ENCODE measurements around the gene VEGFB. TPM values are rescaled to one million over a fixed set of nuclear protein-coding genes. Genes with fewer than 3 reads are reported as not detected.

Gene VEGFB
- total RNA-seq, 1 donor from 2014 or later: 205 TPM

DNA sequence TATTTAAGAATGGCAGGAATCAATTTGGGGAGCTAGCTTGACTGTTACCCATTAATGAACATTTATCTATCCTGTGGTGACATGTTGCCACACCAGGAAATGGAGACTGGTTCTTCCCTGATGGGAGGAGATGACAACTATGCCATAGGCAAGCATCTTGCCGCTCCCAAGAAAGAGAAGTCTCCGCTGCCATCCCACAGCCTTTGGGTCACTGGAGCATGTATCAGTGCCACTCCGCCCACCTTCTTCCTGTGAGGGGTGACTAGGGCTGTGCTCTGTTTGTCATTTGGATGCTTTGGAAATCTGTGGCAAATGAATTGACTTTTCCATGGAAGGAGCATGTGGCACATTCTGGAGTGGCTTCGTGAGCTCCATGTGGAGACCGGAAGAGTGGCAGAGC lies 42.0 kb upstream of the VEGFB start:
- no peak for DNase-seq (ENCODE audit: extremely low spot score, unreplicated experiment)
- no peaks in the 10 kb centered on the region for H3K9me3 Mint-ChIP-seq (ENCODE audit: unreplicated experiment)
- peaks cover 3% of the 10 kb centered on the region for H3K4me1 Mint-ChIP-seq (ENCODE audit: unreplicated experiment)
- no peak overlapping the region for H3K4me3 Mint-ChIP-seq (ENCODE audit: unreplicated experiment)
- H3K27me3 Mint-ChIP-seq (ENCODE audit: unreplicated experiment): no peaks in the 10 kb centered on the region
- no peak for TF ChIP-seq CTCF (IDR thresholded peaks at IDR 0.05)
- peaks cover 31% of the 10 kb centered on the region for H3K36me3 Mint-ChIP-seq (ENCODE audit: unreplicated experiment)
- H3K27ac Mint-ChIP-seq (ENCODE audit: unreplicated experiment): no peak overlapping the region

DNA sequence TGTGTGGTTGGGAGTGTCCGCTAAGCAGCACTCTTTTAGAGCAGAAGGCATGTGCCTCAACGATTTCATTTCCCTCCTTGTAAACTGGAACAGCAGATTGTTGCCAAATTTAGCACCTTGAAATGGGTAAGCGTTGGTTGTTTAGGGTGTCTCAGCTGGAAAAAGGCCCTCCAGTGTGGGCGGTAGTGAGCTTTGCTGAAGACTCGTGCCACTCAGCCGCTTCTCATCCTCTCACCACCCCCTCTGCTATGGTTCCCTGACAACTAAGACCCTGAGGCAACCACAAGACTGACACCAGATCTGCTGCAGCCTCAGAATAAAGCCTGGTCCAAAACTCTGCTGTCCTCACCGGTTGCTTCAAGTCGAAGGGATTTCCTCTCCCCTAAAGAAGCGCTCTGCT lies 37.8 kb upstream of the VEGFB start:
- no peaks in the 10 kb centered on the region for H3K9me3 Mint-ChIP-seq (ENCODE audit: unreplicated experiment)
- no peak overlapping the region for H3K4me3 Mint-ChIP-seq (ENCODE audit: unreplicated experiment)
- no peaks in the 10 kb centered on the region for H3K27me3 Mint-ChIP-seq (ENCODE audit: unreplicated experiment)
- no peak overlapping the region for H3K27ac Mint-ChIP-seq (ENCODE audit: unreplicated experiment)
- DNase-seq (ENCODE audit: extremely low spot score, unreplicated experiment): no peak
- TF ChIP-seq CTCF (IDR thresholded peaks at IDR 0.05): no peak
- peaks cover 51% of the 10 kb centered on the region for H3K36me3 Mint-ChIP-seq (ENCODE audit: unreplicated experiment)
- H3K4me1 Mint-ChIP-seq (ENCODE audit: unreplicated experiment): no peaks in the 10 kb centered on the region

GRCh38 chr11:64198511-64198910 lies 35.9 kb upstream of the VEGFB start:
- no peak for DNase-seq (ENCODE audit: extremely low spot score, unreplicated experiment)
- Mint-ChIP-seq H3K9me3 (ENCODE audit: unreplicated experiment) (no peaks in the 10 kb centered on the region), H3K27me3 (ENCODE audit: unreplicated experiment) (no peaks in the 10 kb centered on the region), H3K4me3 (ENCODE audit: unreplicated experiment) (no peak overlapping the region), H3K27ac (ENCODE audit: unreplicated experiment) (no peak overlapping the region), H3K4me1 (ENCODE audit: unreplicated experiment) (no peaks in the 10 kb centered on the region), H3K36me3 (ENCODE audit: unreplicated experiment) (peaks cover 60% of the 10 kb centered on the region)
- no peak for TF ChIP-seq CTCF (IDR thresholded peaks at IDR 0.05)

DNA sequence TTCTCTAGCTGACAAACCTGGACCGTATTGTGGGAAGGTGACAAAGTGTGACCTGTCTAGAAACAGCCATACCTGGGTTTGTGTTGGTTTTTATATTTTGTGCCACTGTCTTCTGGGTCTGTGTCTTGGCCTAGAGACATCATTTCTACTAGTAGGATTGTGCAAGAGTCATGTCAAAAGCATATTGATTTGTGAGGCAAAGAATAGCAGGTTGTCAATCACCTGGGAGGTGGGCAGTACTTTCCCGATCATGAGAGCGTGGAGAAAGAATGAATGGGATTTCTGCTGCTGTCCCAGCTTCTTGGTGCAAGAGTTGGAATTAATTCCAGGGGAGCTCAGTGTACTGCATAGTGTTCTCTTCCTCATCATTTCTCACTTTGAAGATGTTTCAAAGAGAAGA lies 32.8 kb upstream of the VEGFB start:
- H3K27me3 Mint-ChIP-seq (ENCODE audit: unreplicated experiment): no peaks in the 10 kb centered on the region
- peaks cover 55% of the 10 kb centered on the region for H3K36me3 Mint-ChIP-seq (ENCODE audit: unreplicated experiment)
- H3K4me3 Mint-ChIP-seq (ENCODE audit: unreplicated experiment): no peak overlapping the region
- DNase-seq (ENCODE audit: extremely low spot score, unreplicated experiment): no peak
- peaks cover 10% of the 10 kb centered on the region for H3K4me1 Mint-ChIP-seq (ENCODE audit: unreplicated experiment)
- no peak for TF ChIP-seq CTCF (IDR thresholded peaks at IDR 0.05)
- H3K27ac Mint-ChIP-seq (ENCODE audit: unreplicated experiment): no peak overlapping the region
- no peaks in the 10 kb centered on the region for H3K9me3 Mint-ChIP-seq (ENCODE audit: unreplicated experiment)

DNA sequence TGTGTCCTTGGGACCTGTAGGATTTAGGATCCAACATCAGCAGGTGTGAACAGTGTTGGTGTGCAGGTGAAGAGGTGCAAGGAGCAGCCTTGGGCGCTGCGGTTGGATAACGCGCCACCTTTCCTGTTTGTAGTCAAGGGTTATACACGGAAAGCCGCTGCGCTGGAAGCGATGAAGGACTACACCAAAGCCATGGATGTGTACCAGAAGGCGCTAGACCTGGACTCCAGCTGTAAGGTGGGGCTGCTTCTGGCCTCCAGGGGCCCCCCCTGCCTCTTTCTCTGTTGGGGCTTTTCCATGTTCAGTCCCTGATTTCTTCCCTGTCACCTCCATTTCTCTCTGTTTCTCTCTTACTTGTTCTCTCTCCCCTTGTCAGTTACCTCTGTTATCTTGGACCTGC lies 31.4 kb upstream of the VEGFB start:
- H3K4me3 Mint-ChIP-seq (ENCODE audit: unreplicated experiment): no peak overlapping the region
- H3K9me3 Mint-ChIP-seq (ENCODE audit: unreplicated experiment): no peaks in the 10 kb centered on the region
- H3K4me1 Mint-ChIP-seq (ENCODE audit: unreplicated experiment): peaks cover 17% of the 10 kb centered on the region
- H3K27me3 Mint-ChIP-seq (ENCODE audit: unreplicated experiment): no peaks in the 10 kb centered on the region
- no peak for DNase-seq (ENCODE audit: extremely low spot score, unreplicated experiment)
- no peak overlapping the region for H3K27ac Mint-ChIP-seq (ENCODE audit: unreplicated experiment)
- TF ChIP-seq CTCF (IDR thresholded peaks at IDR 0.05): no peak
- H3K36me3 Mint-ChIP-seq (ENCODE audit: unreplicated experiment): peaks cover 44% of the 10 kb centered on the region
